Adrenal gland (tissue), 12 donors: ENCODE measurements around the gene CPHXL. TPM values are rescaled to one million over a fixed set of nuclear protein-coding genes. Genes with fewer than 3 reads are reported as not detected.

Experiments used
- DNase-seq, 7 donors: peaks; one replicate each; pipeline ENCODE4 v3.0.0-alpha.2; 2019 to 2020
- H3K27ac ChIP-seq, 5 donors: fragments of 200-600 bp; sonication (generic) in 4 of 5; 1 replicate in 3 of 5; 2 replicates in 2 of 5; pipeline versions ENCODE4 v1.5.1 to v1.8.0; 2016 to 2020; ENCODE audit warnings: mild to moderate bottlenecking in 1 of 5
- H3K27me3 ChIP-seq: fragments of 200-600 bp; 2 replicates; pipeline ENCODE4 v1.8.0; 2021
- H3K36me3 ChIP-seq, 2 donors: fragments of 200-600 bp; replicated peaks in 1 of 2; 1 replicate in 1 of 2; 2 replicates in 1 of 2; pipeline versions ENCODE4 v1.5.1 to v1.8.0; 2018 to 2022
- H3K4me1 ChIP-seq, 2 donors: fragments of 200-600 bp; replicated peaks in 1 of 2; 1 replicate in 1 of 2; 2 replicates in 1 of 2; pipeline versions ENCODE4 v1.5.1 to v1.8.0; 2018 to 2021
- H3K4me3 ChIP-seq, 4 donors: fragments of 200-600 bp; sonication (generic) in 3 of 4; one replicate each; pipeline ENCODE4 v1.5.1; 2016 to 2018
- H3K9me3 ChIP-seq, 3 donors: fragments of 200-600 bp; sonication (generic) in 1 of 3; replicated peaks in 1 of 3; 1 replicate in 2 of 3; 2 replicates in 1 of 3; pipeline versions ENCODE4 v1.5.1 to v1.8.0; 2016 to 2021
- CTCF ChIP-seq, 6 experiments: fragments of 450-650 bp in 4 of 6; fragments of 200-600 bp in 2 of 6; sonication (generic) in 1 of 6; IDR thresholded peaks; 1 replicate in 5 of 6; 2 replicates in 1 of 6; pipeline versions ENCODE4 v1.5.1 to v1.8.0; 2016 to 2021; ENCODE audit warnings: antibody characterized with exemption in 6 of 6, mild to moderate bottlenecking in 2 of 6, moderate library complexity in 1 of 6
- POLR2A ChIP-seq, 2 donors: fragments of 450-650 bp; IDR thresholded peaks; one replicate each; pipeline ENCODE4 v1.6.1; 2017; ENCODE audit warnings: antibody characterized with exemption in 2 of 2, mild to moderate bottlenecking in 2 of 2, moderate library complexity in 1 of 2
- WGBS, 4 donors: extraction: QIAGEN DNeasy Blood & Tissue Kit in 2 of 4; methylation state at CpG; one replicate each; pipeline versions ENCODE4 v1.1.5 to v1.1.7; 2013 to 2017; 5-methylcytosine and 5-hydroxymethylcytosine counted together
- intact Hi-C, 2 donors: fragments of 100-400 bp; cut with DNase I; formaldehyde crosslinking; loops; one replicate each; pipeline versions ENCODE4 v1.14.1 to v1.15.0; 2022 to 2023
- polyA plus RNA-seq, 3 donors: library from polyadenylated mRNA; stranded (reverse); fragments of 200-250 nt in 2 of 3; fragments of 350-450 nt in 1 of 3; fragmentation: Illumina TruSeq in 1 of 3; extraction: RNeasy Lipid Tissue Mini Kit (QIAGEN cat#74804) in 1 of 3; gene quantifications; one replicate each; pipeline ENCODE4 v1.2.3, GENCODE V29; 2013 to 2014
- total RNA-seq, 9 donors: library from RNA; depleted of rRNA in 4 of 9; stranded (reverse); fragments of >200 nt in 4 of 9; fragments of 120-200 nt in 1 of 9; fragmentation: NEBNext Ultra II Directional in 1 of 9; extraction: Animal tissue kit (Norgen Biotek cat#: 25700) in 1 of 9; gene quantifications; one replicate each; pipeline versions ENCODE4 v1.1.0 to v1.2.4, GENCODE V29; 2013 to 2023
- donor health status: healthy with polysubstance abuse.
- donor health status: Bipolar disorder and iron deficiency.
- donor health status: DM: yes; HTN: yes; CAD: no.
- donor health status: DM: no; HTN: no; CAD: no.
- donor health status: DM: no; HTN: no; CAD: no.
- donor health status: DM: yes; HTN: yes; CAD: no.

The CPHXL gene
- total and polyA plus RNA-seq, 12 donors: not detected

DNA sequence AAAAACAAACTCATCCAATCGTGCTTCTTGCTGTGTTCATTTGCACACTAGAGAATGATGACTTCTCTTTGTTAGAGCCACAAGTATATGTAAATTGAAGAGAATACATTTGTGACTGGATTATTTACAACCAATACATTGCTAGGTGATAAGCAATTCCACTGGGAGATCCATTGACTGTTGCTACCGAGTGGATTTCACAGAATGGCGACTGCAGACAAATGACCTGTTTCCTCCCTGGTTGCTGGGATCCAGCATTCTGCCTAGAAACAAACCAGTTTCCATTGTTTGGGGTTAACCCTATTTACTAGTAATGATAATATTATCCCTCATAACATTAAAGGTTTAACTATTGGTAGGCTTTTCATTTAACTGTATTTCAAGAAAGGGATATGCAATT, 36.9 kb upstream of the CPHXL start:
- 72 to 79% (median 72%) methylated on average over 3 of the region's 3 CpGs for WGBS, 4 donors
- intact Hi-C loops: loop anchor here (10.0 kb wide), 2 partner anchors 108 to 288 kb away; no protein-coding TSS in a partner anchor
- TF ChIP-seq POLR2A (IDR thresholded peaks at IDR 0.05): no peak
- TF ChIP-seq CTCF (IDR thresholded peaks at IDR 0.05): no peak

DNA sequence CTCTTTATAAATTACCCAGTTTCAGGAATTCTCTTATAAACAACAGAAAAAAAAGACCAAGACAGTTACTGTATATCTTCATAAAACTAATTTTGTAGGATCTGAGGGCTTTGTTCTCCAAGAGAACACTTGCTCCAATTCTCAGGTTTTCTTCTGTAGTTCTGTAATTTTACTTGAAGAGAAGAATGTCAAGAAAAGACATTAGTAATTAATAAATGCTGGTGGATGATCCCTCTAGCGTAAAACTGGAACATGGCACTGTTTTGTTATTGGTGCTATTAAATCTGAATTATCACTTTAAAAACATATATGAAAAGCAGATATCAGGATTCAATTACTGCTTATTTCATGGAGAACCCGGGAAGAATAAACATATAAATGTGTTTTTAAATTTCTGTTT, 36.5 kb upstream of the CPHXL start:
- no peak for DNase-seq
- Histone ChIP-seq H3K9me3 (no peaks in the 10 kb centered on the region), H3K27ac (no peak overlapping the region), H3K27me3 (no peaks in the 10 kb centered on the region), H3K4me1 (no peaks in the 10 kb centered on the region), H3K4me3 (no peak overlapping the region), H3K36me3 (no peaks in the 10 kb centered on the region)
- intact Hi-C loops: loop anchor here (10.0 kb wide), 2 partner anchors 108 to 288 kb away; no protein-coding TSS in a partner anchor
- TF ChIP-seq CTCF (IDR thresholded peaks at IDR 0.05) (no peak), POLR2A (IDR thresholded peaks at IDR 0.05) (no peak)
- 71 to 76% (median 75%) methylated on average over 2 of the region's 2 CpGs for WGBS, 4 donors

More for the DNA sequence above, 36.9 kb upstream of the CPHXL start:
- DNase-seq: no peak
- H3K36me3 ChIP-seq: no peaks in the 10 kb centered on the region
- no peaks in the 10 kb centered on the region for H3K4me1 ChIP-seq
- H3K27me3 ChIP-seq: no peaks in the 10 kb centered on the region
- no peak overlapping the region for H3K27ac ChIP-seq
- no peak overlapping the region for H3K4me3 ChIP-seq
- H3K9me3 ChIP-seq: no peaks in the 10 kb centered on the region

DNA sequence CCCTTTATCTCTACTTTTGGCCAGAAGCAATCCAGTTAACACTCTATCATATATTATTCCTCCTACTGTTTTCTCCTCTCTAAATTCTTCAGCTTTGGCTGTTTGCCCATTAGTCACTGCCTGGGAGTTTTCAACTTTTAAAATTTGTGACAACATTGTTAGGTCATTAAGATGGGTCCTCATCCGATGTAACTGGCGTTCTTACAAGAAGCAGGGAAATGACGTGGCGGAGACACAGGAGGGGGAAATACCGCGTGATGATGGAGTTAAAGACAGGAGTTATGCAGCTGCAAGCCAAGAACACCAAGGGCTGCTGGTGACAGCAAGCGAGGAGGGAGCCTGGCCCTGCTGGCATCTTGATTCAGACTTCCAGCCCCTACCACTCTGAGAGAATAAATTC, 34.8 kb upstream of the CPHXL start:
- Histone ChIP-seq H3K4me1 (no peaks in the 10 kb centered on the region), H3K9me3 (no peaks in the 10 kb centered on the region), H3K27ac (no peak overlapping the region), H3K4me3 (no peak overlapping the region), H3K27me3 (no peaks in the 10 kb centered on the region), H3K36me3 (no peaks in the 10 kb centered on the region)
- WGBS, 4 donors: 77 to 87% (median 81%) methylated on average over 7 of the region's 7 CpGs
- TF ChIP-seq POLR2A (IDR thresholded peaks at IDR 0.05) (no peak), CTCF (IDR thresholded peaks at IDR 0.05) (no peak)
- no peak for DNase-seq
- intact Hi-C loops: loop anchor here (10.0 kb wide), 2 partner anchors 106 to 286 kb away; no protein-coding TSS in a partner anchor

GRCh38 chr16:75760018-75760519, 33.8 kb upstream of the CPHXL start:
- DNase-seq: no peak
- Histone ChIP-seq H3K27ac (no peak overlapping the region), H3K27me3 (no peaks in the 10 kb centered on the region), H3K4me3 (no peak overlapping the region), H3K4me1 (no peaks in the 10 kb centered on the region), H3K9me3 (no peaks in the 10 kb centered on the region), H3K36me3 (no peaks in the 10 kb centered on the region)
- intact Hi-C loops: loop anchor here (10.0 kb wide), 2 partner anchors 105 to 285 kb away; no protein-coding TSS in a partner anchor
- WGBS, 4 donors: 17 to 39% (median 31%) methylated on average over 2 of the region's 2 CpGs
- TF ChIP-seq CTCF (IDR thresholded peaks at IDR 0.05) (no peak), POLR2A (IDR thresholded peaks at IDR 0.05) (no peak)
